Measurements from ENCODE around the gene OR4K15. TPM values are rescaled to one million over a fixed set of nuclear protein-coding genes. Genes with fewer than 3 reads are reported as not detected.

The OR4K15 gene
- total and polyA plus RNA-seq, 2 of the 4 experiments (the other 2 are of a cell fraction), result not detected

DNA sequence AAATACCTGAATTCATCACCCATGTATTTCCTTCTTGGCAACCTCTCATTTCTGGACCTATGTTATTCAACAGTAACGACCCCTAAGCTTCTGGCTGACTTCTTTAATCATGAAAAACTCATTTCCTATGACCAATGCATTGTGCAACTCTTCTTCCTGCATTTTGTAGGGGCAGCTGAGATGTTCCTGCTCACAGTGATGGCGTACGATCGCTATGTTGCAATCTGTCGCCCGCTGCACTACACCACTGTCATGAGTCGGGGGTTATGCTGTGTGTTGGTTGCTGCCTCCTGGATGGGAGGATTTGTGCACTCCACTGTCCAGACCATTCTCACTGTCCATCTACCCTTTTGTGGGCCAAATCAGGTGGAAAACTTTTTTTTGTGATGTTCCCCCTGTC is 26.9 kb downstream of the OR4K15 start:
- Histone ChIP-seq H2AFZ (replicated peaks; ENCODE audit: low read length, poor library complexity) (no peak overlapping the region), H2BK15ac (ENCODE audit: low read depth, low read length) (no peak overlapping the region), H3K4me1 (ENCODE audit: control insufficient read depth, insufficient read depth, low read length) (no peaks in the 10 kb centered on the region), H3K18ac (ENCODE audit: low read depth, low read length) (no peak overlapping the region), H3K36me3 (ENCODE audit: control insufficient read depth, insufficient read depth, low read length) (no peaks in the 10 kb centered on the region), H3K23ac (ENCODE audit: low read depth, low read length) (no peak overlapping the region), H3K4me3 (ENCODE audit: insufficient read depth, low read depth, low read length) (no peak overlapping the region), H4K8ac (ENCODE audit: low read depth in 2 of 2, low read length in 2 of 2) (no peak overlapping the region), H2BK120ac (ENCODE audit: low read depth, low read length) (no peak overlapping the region), H4K91ac (ENCODE audit: insufficient read depth, low read depth, low read length) (no peak overlapping the region), H3K56ac (ENCODE audit: extremely low read depth, insufficient read depth, low read length) (no peak overlapping the region), H3K27me3 (ENCODE audit: control insufficient read depth, insufficient read depth, low read length) (no peaks in the 10 kb centered on the region), H3K14ac (replicated peaks; ENCODE audit: low read depth, low read length) (no peak overlapping the region), H2AK5ac (ENCODE audit: low read depth, low read length) (no peak overlapping the region), H2AK9ac (replicated peaks; ENCODE audit: low read depth, low read length, poor library complexity) (no peak overlapping the region), H3K9ac (ENCODE audit: low read depth, low read length) (no peak overlapping the region), H3K9me1 (ENCODE audit: insufficient read depth, low read length) (no peaks in the 10 kb centered on the region), H2BK20ac (ENCODE audit: low read depth, low read length) (no peak overlapping the region), H3K4ac (ENCODE audit: low read depth, low read length) (no peak overlapping the region), H4K20me1 (ENCODE audit: insufficient read depth, low read length) (no peaks in the 10 kb centered on the region), H4K5ac (ENCODE audit: low read depth, low read length) (no peak overlapping the region), H3K9me3 (ENCODE audit: control insufficient read depth, insufficient read depth, low read length) (peaks cover 7% of the 10 kb centered on the region; the same call in 1 of the 2 replicates), H2BK5ac (ENCODE audit: low read depth, low read length, poor library complexity, severe bottlenecking) (no peak overlapping the region), H3K4me2 (ENCODE audit: low read depth, low read length) (no peak overlapping the region), H3K79me1 (ENCODE audit: low read depth in 1 of 2, low read length in 2 of 2) (no peaks in the 10 kb centered on the region), H3K27ac (ENCODE audit: insufficient read depth, low read length) (no peak overlapping the region)
- no TSS peak for BruUV-seq (replicated peaks)
- intact Hi-C loops (cut with micrococcal nuclease), result no loop called here
- TF ChIP-seq, protein P1, sequence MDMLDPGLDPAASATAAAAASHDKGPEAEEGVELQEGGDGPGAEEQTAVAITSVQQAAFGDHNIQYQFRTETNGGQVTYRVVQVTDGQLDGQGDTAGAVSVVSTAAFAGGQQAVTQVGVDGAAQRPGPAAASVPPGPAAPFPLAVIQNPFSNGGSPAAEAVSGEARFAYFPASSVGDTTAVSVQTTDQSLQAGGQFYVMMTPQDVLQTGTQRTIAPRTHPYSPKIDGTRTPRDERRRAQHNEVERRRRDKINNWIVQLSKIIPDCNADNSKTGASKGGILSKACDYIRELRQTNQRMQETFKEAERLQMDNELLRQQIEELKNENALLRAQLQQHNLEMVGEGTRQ (IDR thresholded peaks at IDR 0.05; ENCODE audit: low read depth, low read length), result no peak
- TF ChIP-seq RFX5 (IDR thresholded peaks at IDR 0.05; ENCODE audit: low read depth, low read length) (no peak), POLR2A (IDR thresholded peaks at IDR 0.05; ENCODE audit: low read depth, low read length) (no peak), RCOR1 (IDR thresholded peaks at IDR 0.05; ENCODE audit: insufficient replicate concordance, low read length) (no peak), MAFK (IDR thresholded peaks at IDR 0.05; ENCODE audit: low read depth, low read length) (no peak), FOS (IDR thresholded peaks at IDR 0.05; ENCODE audit: low read depth, low read length) (no peak), MXI1 (IDR thresholded peaks at IDR 0.05; ENCODE audit: borderline replicate concordance, low read depth, low read length) (no peak), BHLHE40 (IDR thresholded peaks at IDR 0.05; ENCODE audit: low read depth, low read length) (no peak), NFE2L2 (IDR thresholded peaks at IDR 0.05; ENCODE audit: low read depth, low read length) (no peak), ELK1 (IDR thresholded peaks at IDR 0.05; ENCODE audit: borderline replicate concordance, low read depth, low read length) (no peak)
- TF ChIP-seq, protein P2, sequence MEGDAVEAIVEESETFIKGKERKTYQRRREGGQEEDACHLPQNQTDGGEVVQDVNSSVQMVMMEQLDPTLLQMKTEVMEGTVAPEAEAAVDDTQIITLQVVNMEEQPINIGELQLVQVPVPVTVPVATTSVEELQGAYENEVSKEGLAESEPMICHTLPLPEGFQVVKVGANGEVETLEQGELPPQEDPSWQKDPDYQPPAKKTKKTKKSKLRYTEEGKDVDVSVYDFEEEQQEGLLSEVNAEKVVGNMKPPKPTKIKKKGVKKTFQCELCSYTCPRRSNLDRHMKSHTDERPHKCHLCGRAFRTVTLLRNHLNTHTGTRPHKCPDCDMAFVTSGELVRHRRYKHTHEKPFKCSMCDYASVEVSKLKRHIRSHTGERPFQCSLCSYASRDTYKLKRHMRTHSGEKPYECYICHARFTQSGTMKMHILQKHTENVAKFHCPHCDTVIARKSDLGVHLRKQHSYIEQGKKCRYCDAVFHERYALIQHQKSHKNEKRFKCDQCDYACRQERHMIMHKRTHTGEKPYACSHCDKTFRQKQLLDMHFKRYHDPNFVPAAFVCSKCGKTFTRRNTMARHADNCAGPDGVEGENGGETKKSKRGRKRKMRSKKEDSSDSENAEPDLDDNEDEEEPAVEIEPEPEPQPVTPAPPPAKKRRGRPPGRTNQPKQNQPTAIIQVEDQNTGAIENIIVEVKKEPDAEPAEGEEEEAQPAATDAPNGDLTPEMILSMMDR (conservative IDR thresholded peaks at IDR 0.05; ENCODE audit: low read depth, low read length), result no peak
- CTCF ChIA-PET, result no interaction called here
- ATAC-seq (ENCODE audit: low read depth) (no peak), DNase-seq (no peak)
- POLR2A ChIA-PET (ENCODE audit: unreplicated experiment), result no interaction called here
- in situ Hi-C loops (cut with MboI; ENCODE audit: low sequenced_read_pairs), result no loop called here
- dilution Hi-C loops (cut with HindIII; ENCODE audit: low sequenced_read_pairs, unreplicated experiment), result no loop called here
- WGBS, 2 experiments (ENCODE audit: extremely low coverage in 2 of 2, insufficient read length in 1 of 2), result no CpG with 5 or more reads among the region's 7 CpGs

Data from IMR-90 (cell line).